WTC11 (cell line): ENCODE data around the gene ZCWPW1. TPM values are rescaled to one million over a fixed set of nuclear protein-coding genes. Genes with fewer than 3 reads are reported as not detected.

Experiments
- ATAC-seq: fragments of 200-7000 bp; cut with Tn5 transposase; 2 replicates; pipeline ENCODE4 v1.10.0; 2021; ENCODE audit warnings: mild to moderate bottlenecking, moderate library complexity
- CTCF ChIA-PET: fragments of 300-600 bp; sonication (Branson Sonifier 250); formaldehyde crosslinking; loops from one replicate; lab custom pipeline; 2021; ENCODE audit warnings: antibody characterized with exemption; lab: Charles Lee
- POLR2A ChIA-PET: fragments of 350-600 bp; sonication (Branson Sonifier 250); formaldehyde crosslinking; loops from one replicate; lab custom pipeline; 2021; ENCODE audit warnings: antibody characterized with exemption; lab: Charles Lee
- DNase-seq: peaks from one replicate; pipeline ENCODE4 v3.0.0; 2021; ENCODE audit warnings: low spot score
- H3K27ac Mint-ChIP-seq: 2 replicates; pipeline ENCODE4 v1.8.0; 2021; ENCODE audit warnings: mixed read lengths
- H3K27me3 Mint-ChIP-seq: 2 replicates; pipeline ENCODE4 v1.8.0; 2021; ENCODE audit warnings: low read depth, mild to moderate bottlenecking, moderate library complexity, mixed read lengths
- H3K36me3 Mint-ChIP-seq: 2 replicates; pipeline ENCODE4 v1.8.0; 2021; ENCODE audit warnings: mixed read lengths
- H3K4me1 Mint-ChIP-seq: 2 replicates; pipeline ENCODE4 v1.8.0; 2022; ENCODE audit warnings: mixed read lengths
- H3K4me3 Mint-ChIP-seq: 2 replicates; pipeline ENCODE4 v1.8.0; 2021; ENCODE audit warnings: mild to moderate bottlenecking, moderate library complexity, mixed read lengths
- H3K9me3 Mint-ChIP-seq: 2 replicates; pipeline ENCODE4 v1.8.0; 2021; ENCODE audit warnings: mixed read lengths
- CREB1 ChIP-seq: sonication (generic); formaldehyde crosslinking; IDR thresholded peaks from 2 replicates; pipeline ENCODE4 v1.8.0; 2023; ENCODE audit warnings: mild to moderate bottlenecking, missing genetic modification reagents
- CREM ChIP-seq: sonication (generic); formaldehyde crosslinking; IDR thresholded peaks from 2 replicates; pipeline ENCODE4 v1.8.1; 2022; ENCODE audit warnings: mild to moderate bottlenecking, missing genetic modification reagents, moderate library complexity
- ETV6 ChIP-seq: sonication (generic); formaldehyde crosslinking; IDR thresholded peaks from 2 replicates; pipeline ENCODE4 v1.8.1; 2022; ENCODE audit warnings: mild to moderate bottlenecking, missing genetic modification reagents
- FOXK1 ChIP-seq: sonication (generic); formaldehyde crosslinking; IDR thresholded peaks from 2 replicates; pipeline ENCODE4 v1.8.0; 2022; ENCODE audit warnings: mild to moderate bottlenecking, moderate library complexity, missing genetic modification reagents
- FOXP1 ChIP-seq: sonication (generic); formaldehyde crosslinking; IDR thresholded peaks from 2 replicates; pipeline ENCODE4 v1.8.0; 2022; ENCODE audit warnings: missing genetic modification reagents, mild to moderate bottlenecking, moderate library complexity, borderline replicate concordance
- GTF2I ChIP-seq: fragments of 250-450 bp; sonication (Bioruptor Pico); conservative IDR thresholded peaks from 2 replicates; pipeline ENCODE4 v1.4.0; 2021; ENCODE audit warnings: mild to moderate bottlenecking
- IRF2 ChIP-seq: sonication (generic); formaldehyde crosslinking; IDR thresholded peaks from 2 replicates; pipeline ENCODE4 v1.8.0; 2022; ENCODE audit warnings: low read depth, missing genetic modification reagents, borderline replicate concordance
- KAT7 ChIP-seq: sonication (generic); formaldehyde crosslinking; IDR thresholded peaks from 2 replicates; pipeline ENCODE4 v1.8.1; 2023; ENCODE audit warnings: missing genetic modification reagents, mild to moderate bottlenecking, borderline replicate concordance
- NR1H2 ChIP-seq: sonication (generic); formaldehyde crosslinking; IDR thresholded peaks from 2 replicates; pipeline ENCODE4 v1.9.0; 2021; ENCODE audit warnings: mild to moderate bottlenecking, moderate library complexity, missing genetic modification reagents
- RORB ChIP-seq: fragments of 250-450 bp; sonication (Bioruptor Pico); IDR thresholded peaks from 2 replicates; pipeline ENCODE4 v1.9.0; 2021; ENCODE audit warnings: mild to moderate bottlenecking
- SMAD4 ChIP-seq: sonication (generic); formaldehyde crosslinking; IDR thresholded peaks from 2 replicates; pipeline ENCODE4 v1.8.0; 2022; ENCODE audit warnings: mild to moderate bottlenecking, missing genetic modification reagents
- TCF7 ChIP-seq: sonication (generic); formaldehyde crosslinking; IDR thresholded peaks from 2 replicates; pipeline ENCODE4 v1.8.0; 2022; ENCODE audit warnings: mild to moderate bottlenecking, low read depth, missing genetic modification reagents, moderate library complexity
- ZNF219 ChIP-seq: sonication (generic); formaldehyde crosslinking; IDR thresholded peaks from 2 replicates; pipeline ENCODE4 v1.8.0; 2023; ENCODE audit warnings: missing genetic modification reagents, mild to moderate bottlenecking, borderline replicate concordance
- ZNF423 ChIP-seq: fragments of 250-450 bp; sonication (Bioruptor Pico); IDR thresholded peaks from 2 replicates; pipeline ENCODE4 v2.1.2; 2022; ENCODE audit warnings: mild to moderate bottlenecking, moderate library complexity
- total RNA-seq: library from RNA; stranded (reverse); gene quantifications from 3 replicates; pipeline ENCODE4 v1.2.3, GENCODE V29; 2021
- TF ChIP-seq, protein P1 (sequence below): sonication (generic); formaldehyde crosslinking; IDR thresholded peaks from 2 replicates; pipeline ENCODE4 v1.8.1; 2022; ENCODE audit warnings: low read depth, mild to moderate bottlenecking, moderate library complexity, missing genetic modification reagents, borderline replicate concordance
- TF ChIP-seq, protein P2 (sequence below): fragments of 250-450 bp; sonication (Bioruptor Pico); IDR thresholded peaks from 2 replicates; pipeline ENCODE4 v1.9.0; 2021; ENCODE audit warnings: mild to moderate bottlenecking
- TF ChIP-seq, protein P3 (sequence below): sonication (generic); formaldehyde crosslinking; IDR thresholded peaks from 2 replicates; pipeline ENCODE4 v1.8.1; 2022; ENCODE audit warnings: missing genetic modification reagents, borderline replicate concordance
- TF ChIP-seq, protein P4 (sequence below): sonication (generic); formaldehyde crosslinking; IDR thresholded peaks from 2 replicates; pipeline ENCODE4 v1.8.1; 2023; ENCODE audit warnings: mild to moderate bottlenecking, missing genetic modification reagents, moderate library complexity
- TF ChIP-seq, protein P5 (sequence below): fragments of 250-450 bp; sonication (Bioruptor Pico); IDR thresholded peaks from 2 replicates; pipeline ENCODE4 v1.9.0; 2021; ENCODE audit warnings: moderate library complexity, mild to moderate bottlenecking, inconsistent platforms, borderline replicate concordance
- TF ChIP-seq, protein P6 (sequence below): sonication (generic); formaldehyde crosslinking; IDR thresholded peaks from 2 replicates; pipeline ENCODE4 v1.8.1; 2022; ENCODE audit warnings: mild to moderate bottlenecking, moderate library complexity, missing genetic modification reagents

ZCWPW1 gene
- total RNA-seq, 1 experiment from 2014 or later: 1.4 TPM

DNA sequence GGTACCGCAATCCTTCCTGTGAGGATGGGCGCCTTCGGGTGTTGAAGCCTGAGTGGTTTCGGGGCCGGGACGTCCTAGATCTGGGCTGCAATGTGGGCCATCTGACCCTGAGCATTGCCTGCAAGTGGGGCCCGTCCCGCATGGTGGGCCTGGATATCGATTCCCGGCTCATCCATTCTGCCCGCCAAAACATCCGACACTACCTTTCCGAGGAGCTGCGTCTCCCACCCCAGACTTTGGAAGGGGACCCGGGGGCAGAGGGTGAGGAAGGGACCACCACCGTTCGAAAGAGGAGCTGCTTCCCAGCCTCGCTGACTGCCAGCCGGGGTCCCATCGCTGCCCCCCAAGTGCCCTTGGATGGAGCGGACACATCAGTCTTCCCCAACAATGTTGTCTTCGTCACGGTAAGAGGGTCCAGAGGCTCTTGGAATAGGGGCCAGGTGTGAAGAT, 2.8 kb upstream of the ZCWPW1 start:
- peaks cover 36% of the 10 kb centered on the region for H3K4me1 Mint-ChIP-seq
- peaks cover 4% of the 10 kb centered on the region; the same call in 1 of the 2 replicates for H3K9me3 Mint-ChIP-seq
- ChIA-PET POLR2A (interaction anchor here (0.6 kb wide), 1 partner anchor 16 kb away, joined by 3 read pairs; no protein-coding TSS in a partner anchor), CTCF (no interaction called here)
- DNase-seq: no peak
- 0 out of 2 replicates have a peak, but pooled peaks have one; percentile 25 for TF ChIP-seq FOXP1 (CRISPR knock-in tag)
- TF ChIP-seq, protein P1, sequence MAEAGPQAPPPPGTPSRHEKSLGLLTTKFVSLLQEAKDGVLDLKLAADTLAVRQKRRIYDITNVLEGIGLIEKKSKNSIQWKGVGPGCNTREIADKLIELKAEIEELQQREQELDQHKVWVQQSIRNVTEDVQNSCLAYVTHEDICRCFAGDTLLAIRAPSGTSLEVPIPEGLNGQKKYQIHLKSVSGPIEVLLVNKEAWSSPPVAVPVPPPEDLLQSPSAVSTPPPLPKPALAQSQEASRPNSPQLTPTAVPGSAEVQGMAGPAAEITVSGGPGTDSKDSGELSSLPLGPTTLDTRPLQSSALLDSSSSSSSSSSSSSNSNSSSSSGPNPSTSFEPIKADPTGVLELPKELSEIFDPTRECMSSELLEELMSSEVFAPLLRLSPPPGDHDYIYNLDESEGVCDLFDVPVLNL (CRISPR knock-in tag): no peak
- TF ChIP-seq, protein P2, sequence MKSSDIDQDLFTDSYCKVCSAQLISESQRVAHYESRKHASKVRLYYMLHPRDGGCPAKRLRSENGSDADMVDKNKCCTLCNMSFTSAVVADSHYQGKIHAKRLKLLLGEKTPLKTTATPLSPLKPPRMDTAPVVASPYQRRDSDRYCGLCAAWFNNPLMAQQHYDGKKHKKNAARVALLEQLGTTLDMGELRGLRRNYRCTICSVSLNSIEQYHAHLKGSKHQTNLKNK (CRISPR knock-in tag): no peak
- H3K4me3 Mint-ChIP-seq: peak overlapping the region; percentile 77
- peaks cover 23% of the 10 kb centered on the region for H3K27me3 Mint-ChIP-seq
- ATAC-seq: no peak
- H3K36me3 Mint-ChIP-seq: peaks cover 33% of the 10 kb centered on the region
- peak overlapping the region; percentile 92 for H3K27ac Mint-ChIP-seq

DNA sequence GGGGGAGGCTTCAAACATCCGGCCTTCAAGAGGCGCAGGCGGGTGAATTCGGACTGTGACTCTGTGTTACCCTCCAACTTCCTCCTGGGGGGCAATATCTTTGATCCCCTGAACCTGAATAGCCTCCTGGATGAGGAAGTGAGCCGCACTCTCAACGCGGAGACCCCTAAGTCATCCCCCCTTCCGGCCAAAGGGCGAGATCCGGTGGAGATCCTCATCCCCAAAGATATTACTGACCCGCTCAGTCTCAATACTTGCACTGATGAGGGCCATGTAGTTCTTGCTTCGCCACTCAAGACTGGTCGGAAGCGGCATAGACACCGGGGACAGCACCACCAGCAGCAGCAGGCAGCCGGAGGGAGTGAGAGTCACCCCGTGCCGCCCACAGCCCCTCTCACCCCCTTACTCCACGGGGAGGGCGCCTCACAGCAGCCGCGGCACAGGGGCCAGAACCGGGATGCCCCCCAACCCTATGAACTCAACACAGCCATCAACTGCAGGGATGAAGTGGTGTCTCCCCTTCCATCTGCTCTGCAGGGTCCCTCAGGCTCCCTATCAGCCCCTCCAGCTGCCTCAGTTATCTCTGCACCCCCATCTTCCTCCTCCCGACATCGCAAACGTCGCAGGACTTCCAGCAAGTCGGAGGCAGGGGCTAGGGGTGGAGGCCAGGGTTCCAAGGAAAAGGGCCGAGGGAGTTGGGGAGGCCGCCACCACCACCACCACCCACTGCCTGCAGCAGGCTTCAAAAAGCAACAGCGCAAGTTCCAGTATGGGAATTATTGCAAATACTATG, 2.2 kb upstream of the ZCWPW1 start:
- H3K36me3 Mint-ChIP-seq: peaks cover 33% of the 10 kb centered on the region
- ATAC-seq (no peak), DNase-seq (peak; percentile 26)
- ChIA-PET CTCF (interaction anchor here (1.1 to 3.2 kb wide), 5 partner anchors 15 to 39 kb away, joined by 3 to 20 read pairs (median 6); no protein-coding TSS in a partner anchor), POLR2A (interaction anchor here (0.6 to 3.0 kb wide), 2 partner anchors 15 to 317 kb away, joined by 3 to 25 read pairs; no protein-coding TSS in a partner anchor)
- H3K9me3 Mint-ChIP-seq: peaks cover 4% of the 10 kb centered on the region; the same call in 1 of the 2 replicates
- H3K4me1 Mint-ChIP-seq: peaks cover 36% of the 10 kb centered on the region
- TF ChIP-seq TCF7: no peak
- TF ChIP-seq CREM (CRISPR knock-in tag): no peak
- TF ChIP-seq, protein P3, sequence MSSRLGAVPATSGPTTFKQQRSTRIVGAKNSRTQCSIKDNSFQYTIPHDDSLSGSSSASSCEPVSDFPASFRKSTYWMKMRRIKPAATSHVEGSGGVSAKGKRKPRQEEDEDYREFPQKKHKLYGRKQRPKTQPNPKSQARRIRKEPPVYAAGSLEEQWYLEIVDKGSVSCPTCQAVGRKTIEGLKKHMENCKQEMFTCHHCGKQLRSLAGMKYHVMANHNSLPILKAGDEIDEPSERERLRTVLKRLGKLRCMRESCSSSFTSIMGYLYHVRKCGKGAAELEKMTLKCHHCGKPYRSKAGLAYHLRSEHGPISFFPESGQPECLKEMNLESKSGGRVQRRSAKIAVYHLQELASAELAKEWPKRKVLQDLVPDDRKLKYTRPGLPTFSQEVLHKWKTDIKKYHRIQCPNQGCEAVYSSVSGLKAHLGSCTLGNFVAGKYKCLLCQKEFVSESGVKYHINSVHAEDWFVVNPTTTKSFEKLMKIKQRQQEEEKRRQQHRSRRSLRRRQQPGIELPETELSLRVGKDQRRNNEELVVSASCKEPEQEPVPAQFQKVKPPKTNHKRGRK (CRISPR knock-in tag): no peak
- TF ChIP-seq RORB (CRISPR knock-in tag): no peak
- TF ChIP-seq IRF2 (CRISPR knock-in tag): no peak
- TF ChIP-seq GTF2I (CRISPR knock-in tag): no peak
- TF ChIP-seq SMAD4 (CRISPR knock-in tag): no peak
- TF ChIP-seq, protein P4, sequence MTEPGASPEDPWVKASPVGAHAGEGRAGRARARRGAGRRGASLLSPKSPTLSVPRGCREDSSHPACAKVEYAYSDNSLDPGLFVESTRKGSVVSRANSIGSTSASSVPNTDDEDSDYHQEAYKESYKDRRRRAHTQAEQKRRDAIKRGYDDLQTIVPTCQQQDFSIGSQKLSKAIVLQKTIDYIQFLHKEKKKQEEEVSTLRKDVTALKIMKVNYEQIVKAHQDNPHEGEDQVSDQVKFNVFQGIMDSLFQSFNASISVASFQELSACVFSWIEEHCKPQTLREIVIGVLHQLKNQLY: no peak
- TF ChIP-seq, protein P5, sequence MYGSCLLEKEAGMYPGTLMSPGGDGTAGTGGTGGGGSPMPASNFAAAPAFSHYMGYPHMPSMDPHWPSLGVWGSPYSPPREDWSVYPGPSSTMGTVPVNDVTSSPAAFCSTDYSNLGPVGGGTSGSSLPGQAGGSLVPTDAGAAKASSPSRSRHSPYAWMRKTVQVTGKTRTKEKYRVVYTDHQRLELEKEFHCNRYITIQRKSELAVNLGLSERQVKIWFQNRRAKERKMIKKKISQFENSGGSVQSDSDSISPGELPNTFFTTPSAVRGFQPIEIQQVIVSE: no peak
- TF ChIP-seq, all 79 proteins: peak for 0
- H3K27ac Mint-ChIP-seq: peak overlapping the region; percentile 93
- peak overlapping the region; percentile 77 for H3K4me3 Mint-ChIP-seq
- peaks cover 27% of the 10 kb centered on the region for H3K27me3 Mint-ChIP-seq

DNA sequence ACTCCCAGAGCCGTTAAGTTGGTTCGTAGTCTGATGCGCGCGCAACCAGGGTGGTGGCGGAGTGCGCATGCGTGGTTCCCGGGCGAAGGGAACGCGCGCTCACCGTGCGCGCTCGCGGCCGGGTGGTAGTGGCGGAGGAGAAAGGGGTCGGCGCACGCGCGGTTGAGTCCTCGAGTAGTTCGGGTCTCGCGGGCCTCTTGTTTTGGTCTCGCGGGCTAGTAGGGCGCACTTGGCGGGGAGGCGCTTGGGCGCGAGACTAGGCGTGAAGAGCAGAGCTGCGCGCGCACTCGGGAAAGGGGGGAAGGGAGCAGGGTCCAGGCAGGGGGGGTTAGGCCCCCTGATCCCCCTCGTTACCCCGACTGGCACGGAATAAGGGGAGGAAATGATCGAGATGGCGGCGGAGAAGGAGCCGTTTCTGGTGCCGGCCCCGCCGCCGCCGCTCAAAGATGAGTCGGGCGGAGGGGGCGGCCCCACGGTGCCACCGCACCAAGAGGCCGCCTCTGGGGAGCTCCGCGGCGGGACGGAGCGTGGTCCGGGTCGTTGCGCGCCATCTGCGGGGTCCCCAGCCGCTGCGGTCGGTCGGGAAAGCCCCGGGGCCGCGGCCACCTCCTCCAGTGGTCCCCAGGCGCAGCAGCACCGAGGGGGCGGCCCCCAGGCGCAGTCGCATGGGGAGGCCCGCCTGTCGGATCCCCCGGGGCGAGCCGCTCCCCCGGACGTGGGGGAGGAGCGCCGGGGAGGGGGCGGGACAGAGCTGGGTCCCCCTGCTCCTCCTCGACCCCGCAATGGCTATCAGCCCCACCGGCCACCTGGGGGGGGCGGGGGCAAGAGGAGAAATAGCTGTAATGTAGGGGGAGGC, 1.4 kb upstream of the ZCWPW1 start, which contains the start of gene MEPCE:
TSS of gene MEPCE (plus strand) at position 195 of the 856 bp plus-strand sequence. CDS start at position 383, 188 bp downstream.
- peak within 1 kb of the TSS; percentile 97 for H3K4me3 Mint-ChIP-seq
- DNase-seq (peak; percentile 90), ATAC-seq (peak; percentile 41)
- peak within 1 kb of the TSS; percentile 100 for H3K27ac Mint-ChIP-seq
- peaks cover 30% of the 10 kb centered on the region for H3K27me3 Mint-ChIP-seq
- peaks cover 4% of the 10 kb centered on the region; the same call in 1 of the 2 replicates for H3K9me3 Mint-ChIP-seq
- H3K4me1 Mint-ChIP-seq: peaks cover 32% of the 10 kb centered on the region
- POLR2A ChIA-PET: interaction anchor here (0.5 to 3.0 kb wide), 13 partner anchors 14 to 459 kb away, joined by 3 to 25 read pairs (median 5); partner anchors contain the start of genes FBXO24, LAMTOR4 and UFSP1
- CTCF ChIA-PET: interaction anchor here (0.6 to 3.2 kb wide), 14 partner anchors 15 to 130 kb away, joined by 3 to 20 read pairs (median 4); no protein-coding TSS in a partner anchor
- peaks cover 32% of the 10 kb centered on the region for H3K36me3 Mint-ChIP-seq
- TF ChIP-seq KAT7 (0 out of 2 replicates have a peak, but pooled peaks have one; percentile 46), ZNF219 (CRISPR knock-in tag) (peak; percentile 68; the same call in 1 of the 2 replicates), NR1H2 (CRISPR knock-in tag) (no peak), ZNF423 (peak; percentile 54; the same call in 1 of the 2 replicates), CREB1 (CRISPR knock-in tag) (no peak), FOXK1 (CRISPR knock-in tag) (peak; percentile 32; the same call in 1 of the 2 replicates), ETV6 (no peak)
- TF ChIP-seq, protein P6, sequence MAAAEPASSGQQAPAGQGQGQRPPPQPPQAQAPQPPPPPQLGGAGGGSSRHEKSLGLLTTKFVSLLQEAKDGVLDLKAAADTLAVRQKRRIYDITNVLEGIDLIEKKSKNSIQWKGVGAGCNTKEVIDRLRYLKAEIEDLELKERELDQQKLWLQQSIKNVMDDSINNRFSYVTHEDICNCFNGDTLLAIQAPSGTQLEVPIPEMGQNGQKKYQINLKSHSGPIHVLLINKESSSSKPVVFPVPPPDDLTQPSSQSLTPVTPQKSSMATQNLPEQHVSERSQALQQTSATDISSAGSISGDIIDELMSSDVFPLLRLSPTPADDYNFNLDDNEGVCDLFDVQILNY (CRISPR knock-in tag): peak; percentile 37; the same call in 1 of the 2 replicates
